ENCODE measurements around the gene CA6.
"Not testable (repeated sequence)": the region's sequence is repeated elsewhere in the genome, so short reads cannot be mapped to it uniquely, and the experiment has no call there.

CA6 gene

GRCh38 chr1:9009438-9010370, 64.0 kb downstream of the CA6 start:
- no peak for DNase-seq

GRCh38 chr1:9010781-9011323, 65.2 kb downstream of the CA6 start:
- no peak for DNase-seq

GRCh38 chr1:9013819-9014218, 68.2 kb downstream of the CA6 start:
- DNase-seq, result no peak

GRCh38 chr1:9014475-9015375, 69.1 kb downstream of the CA6 start:
- DNase-seq, result no peak

GRCh38 chr1:9016455-9016854, 70.8 kb downstream of the CA6 start:
- no peak for DNase-seq

GRCh38 chr1:9018333-9018732, 72.7 kb downstream of the CA6 start:
- no peak for DNase-seq

- DNase-seq, result no peak
Measured at GRCh38 chr1:9019896-9020295, 74.2 kb downstream of the CA6 start.

GRCh38 chr1:9020305-9020704, 74.6 kb downstream of the CA6 start:
- DNase-seq, result no peak

GRCh38 chr1:9022026-9022738, 76.5 kb downstream of the CA6 start:
- DNase-seq, result not testable (repeated sequence)

- no peak for DNase-seq
Measured at GRCh38 chr1:9022773-9023172, 77.1 kb downstream of the CA6 start.
